Prostate gland (tissue), 2 donors: ENCODE results near the gene IGF2. TPM values are rescaled to one million over a fixed set of nuclear protein-coding genes. Genes with fewer than 3 reads are reported as not detected.

Source experiments
- DNase-seq: peaks from one replicate; pipeline ENCODE4 v3.0.0-alpha.2; 2019; ENCODE audit warnings: low spot score
- H3K27ac ChIP-seq, 2 donors: fragments of 200-600 bp; sonication (generic); 2 replicates each; pipeline ENCODE4 v1.5.1; 2017 to 2019
- H3K27me3 ChIP-seq: fragments of 200-600 bp; sonication (generic); replicated peaks from 2 replicates; pipeline ENCODE4 v1.5.1; 2019; ENCODE audit not compliant: insufficient read depth
- H3K36me3 ChIP-seq, 2 donors: fragments of 200-600 bp; sonication (generic); 1 replicate in 1 of 2; 2 replicates in 1 of 2; pipeline versions ENCODE4 v1.5.1 to v1.8.1; 2017 to 2019
- H3K4me1 ChIP-seq: fragments of 200-600 bp; sonication (generic); replicated peaks from 2 replicates; pipeline ENCODE4 v1.5.1; 2019
- H3K4me3 ChIP-seq, 2 donors: fragments of 200-600 bp; sonication (generic); 2 replicates each; pipeline ENCODE4 v1.5.1; 2017 to 2019
- H3K9me3 ChIP-seq: fragments of 200-600 bp; sonication (generic); 2 replicates; pipeline ENCODE4 v1.5.1; 2017
- POLR2A ChIP-seq: fragments of 450-650 bp; IDR thresholded peaks from one replicate; pipeline ENCODE4 v1.6.1; 2016; ENCODE audit warnings: antibody characterized with exemption, mild to moderate bottlenecking
- POLR2AphosphoS5 ChIP-seq: sonication (generic); formaldehyde crosslinking; IDR thresholded peaks from one replicate; pipeline ENCODE4 v1.6.1; 2017; ENCODE audit warnings: antibody characterized with exemption
- WGBS: methylation state at CpG from one replicate; pipeline ENCODE4 v1.1.5; 2018; 5-methylcytosine and 5-hydroxymethylcytosine counted together
- intact Hi-C: fragments of 100-400 bp; cut with DNase I; formaldehyde crosslinking; loops from one replicate; pipeline ENCODE4 v1.14.2; 2022
- total RNA-seq, 2 donors: library from RNA; depleted of rRNA; stranded (reverse); fragments of >200 nt; gene quantifications; one replicate each; pipeline ENCODE4 v1.1.0, GENCODE V29; 2016
- TF ChIP-seq, protein P1 (sequence below), 4 experiments: fragments of 200-600 bp in 2 of 4; fragments of 450-650 bp in 2 of 4; sonication (generic) in 2 of 4; IDR thresholded peaks; 1 replicate in 3 of 4; 2 replicates in 1 of 4; pipeline ENCODE4 v1.5.1; 2016 to 2019; ENCODE audit warnings: antibody characterized with exemption in 4 of 4, mild to moderate bottlenecking in 2 of 4, moderate library complexity in 2 of 4

Gene IGF2
- total RNA-seq, 2 donors from 2014 or later, result 4.1 to 80.7 TPM

DNA sequence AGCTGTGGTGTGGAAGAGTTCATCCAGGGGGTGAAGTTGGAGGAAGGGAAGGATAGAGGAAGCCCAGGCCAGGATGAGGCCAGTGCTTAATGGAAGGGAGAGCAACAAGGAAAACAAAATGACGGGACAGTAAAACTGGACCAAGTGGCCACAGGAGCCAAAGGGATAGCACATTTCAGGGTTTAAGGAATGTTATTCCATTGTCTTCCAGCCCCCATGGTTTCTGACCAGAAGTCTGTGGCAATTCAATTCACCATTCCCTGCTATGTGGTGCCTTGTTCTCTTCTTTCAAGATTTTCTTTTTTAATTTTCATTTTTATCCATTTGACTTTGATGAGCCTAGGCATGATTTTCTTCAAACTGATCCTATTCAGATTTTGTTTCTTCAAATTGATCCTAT, 22.5 kb downstream of the IGF2 start:
- DNase-seq, result no peak
- WGBS, result 96% methylated on average over 1 of the region's 1 CpG
- Histone ChIP-seq H3K4me1 (no peaks in the 10 kb centered on the region), H3K9me3 (no peaks in the 10 kb centered on the region), H3K4me3 (no peak overlapping the region), H3K36me3 (no peaks in the 10 kb centered on the region), H3K27ac (no peak overlapping the region), H3K27me3 (peaks cover 3% of the 10 kb centered on the region)
- TF ChIP-seq POLR2AphosphoS5, result no peak
- TF ChIP-seq, protein P1, sequence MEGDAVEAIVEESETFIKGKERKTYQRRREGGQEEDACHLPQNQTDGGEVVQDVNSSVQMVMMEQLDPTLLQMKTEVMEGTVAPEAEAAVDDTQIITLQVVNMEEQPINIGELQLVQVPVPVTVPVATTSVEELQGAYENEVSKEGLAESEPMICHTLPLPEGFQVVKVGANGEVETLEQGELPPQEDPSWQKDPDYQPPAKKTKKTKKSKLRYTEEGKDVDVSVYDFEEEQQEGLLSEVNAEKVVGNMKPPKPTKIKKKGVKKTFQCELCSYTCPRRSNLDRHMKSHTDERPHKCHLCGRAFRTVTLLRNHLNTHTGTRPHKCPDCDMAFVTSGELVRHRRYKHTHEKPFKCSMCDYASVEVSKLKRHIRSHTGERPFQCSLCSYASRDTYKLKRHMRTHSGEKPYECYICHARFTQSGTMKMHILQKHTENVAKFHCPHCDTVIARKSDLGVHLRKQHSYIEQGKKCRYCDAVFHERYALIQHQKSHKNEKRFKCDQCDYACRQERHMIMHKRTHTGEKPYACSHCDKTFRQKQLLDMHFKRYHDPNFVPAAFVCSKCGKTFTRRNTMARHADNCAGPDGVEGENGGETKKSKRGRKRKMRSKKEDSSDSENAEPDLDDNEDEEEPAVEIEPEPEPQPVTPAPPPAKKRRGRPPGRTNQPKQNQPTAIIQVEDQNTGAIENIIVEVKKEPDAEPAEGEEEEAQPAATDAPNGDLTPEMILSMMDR (IDR thresholded peaks at IDR 0.05), result no peak
- no peak for TF ChIP-seq POLR2A
- intact Hi-C loops, result no loop called here

DNA sequence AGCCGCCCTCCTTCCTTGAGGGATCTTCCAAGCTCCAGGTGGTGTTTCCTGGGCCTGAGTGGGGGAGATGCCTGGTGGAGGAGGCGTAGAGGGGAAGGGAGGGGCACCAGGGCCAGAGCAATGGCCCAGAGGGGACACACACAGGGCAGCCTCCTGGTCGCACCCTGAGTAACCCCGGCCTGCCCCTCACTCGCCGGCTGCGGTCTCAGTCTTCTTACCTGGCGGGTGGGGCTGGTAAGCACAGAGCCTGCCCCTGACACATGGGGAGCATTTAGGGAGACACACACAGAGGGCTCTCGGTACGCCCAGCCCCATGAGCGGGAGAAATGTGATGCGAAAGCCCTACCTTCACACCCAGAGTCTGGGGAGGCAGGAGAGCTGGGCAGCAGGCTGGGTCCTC, 23.9 kb downstream of the IGF2 start:
- intact Hi-C loops, result no loop called here
- no peaks in the 10 kb centered on the region for H3K4me1 ChIP-seq
- H3K27ac ChIP-seq, result no peak overlapping the region
- H3K9me3 ChIP-seq, result no peaks in the 10 kb centered on the region
- no peaks in the 10 kb centered on the region for H3K27me3 ChIP-seq
- no peak overlapping the region for H3K4me3 ChIP-seq
- WGBS, result 93% methylated on average over 12 of the region's 12 CpGs
- no peaks in the 10 kb centered on the region for H3K36me3 ChIP-seq
- TF ChIP-seq POLR2A, result no peak
- no peak for TF ChIP-seq POLR2AphosphoS5
- TF ChIP-seq, protein P1 (IDR thresholded peaks at IDR 0.05), result no peak
- no peak for DNase-seq

DNA sequence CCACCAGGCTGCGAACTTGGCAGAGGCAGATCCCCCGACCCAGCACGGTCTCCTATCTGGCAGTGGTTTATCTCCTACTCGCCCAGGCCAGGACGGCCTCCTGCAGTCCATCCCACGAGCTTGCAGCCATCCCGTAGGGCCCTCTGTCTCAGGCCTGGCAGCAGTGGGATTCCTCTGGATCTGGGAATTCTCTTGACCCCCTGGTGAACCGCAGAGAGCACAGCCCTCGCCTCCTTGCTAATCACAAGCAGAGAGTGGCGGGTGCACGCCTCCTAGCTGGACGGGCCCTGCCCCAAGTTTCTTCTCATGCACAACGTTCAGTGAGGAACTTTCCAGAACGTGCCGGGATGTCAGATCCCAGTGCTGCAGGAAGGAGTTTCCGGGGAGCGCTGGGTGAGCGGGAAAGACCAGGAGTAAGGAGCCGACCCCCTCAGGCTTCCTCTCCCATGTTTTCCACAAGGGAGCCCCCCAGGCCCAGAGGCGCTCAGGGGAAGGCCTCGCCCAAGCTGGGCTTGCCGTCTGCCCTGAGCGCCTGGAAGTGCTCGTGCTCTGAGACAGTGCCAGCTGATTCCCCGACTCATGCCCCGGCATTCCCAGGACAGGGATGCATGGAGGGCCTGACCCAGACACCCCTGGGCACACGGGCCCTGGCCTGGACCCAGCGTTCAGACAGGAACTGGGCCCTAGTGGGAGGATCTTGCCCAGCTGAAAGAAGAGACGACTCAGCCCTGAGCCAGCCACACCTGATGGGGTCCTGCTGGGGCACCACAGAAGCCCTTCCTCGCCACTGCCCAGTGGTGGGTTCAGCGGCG, 24.6 kb downstream of the IGF2 start:
- no peak overlapping the region for H3K27ac ChIP-seq
- H3K4me3 ChIP-seq, result no peak overlapping the region
- DNase-seq, result no peak
- H3K4me1 ChIP-seq, result no peaks in the 10 kb centered on the region
- H3K9me3 ChIP-seq, result no peaks in the 10 kb centered on the region
- no peaks in the 10 kb centered on the region for H3K36me3 ChIP-seq
- TF ChIP-seq POLR2AphosphoS5 (no peak), POLR2A (no peak)
- TF ChIP-seq, protein P1 (IDR thresholded peaks at IDR 0.05), result no peak
- no peaks in the 10 kb centered on the region for H3K27me3 ChIP-seq
- intact Hi-C loops, result no loop called here
- 89% methylated on average over 32 of the region's 32 CpGs for WGBS

DNA sequence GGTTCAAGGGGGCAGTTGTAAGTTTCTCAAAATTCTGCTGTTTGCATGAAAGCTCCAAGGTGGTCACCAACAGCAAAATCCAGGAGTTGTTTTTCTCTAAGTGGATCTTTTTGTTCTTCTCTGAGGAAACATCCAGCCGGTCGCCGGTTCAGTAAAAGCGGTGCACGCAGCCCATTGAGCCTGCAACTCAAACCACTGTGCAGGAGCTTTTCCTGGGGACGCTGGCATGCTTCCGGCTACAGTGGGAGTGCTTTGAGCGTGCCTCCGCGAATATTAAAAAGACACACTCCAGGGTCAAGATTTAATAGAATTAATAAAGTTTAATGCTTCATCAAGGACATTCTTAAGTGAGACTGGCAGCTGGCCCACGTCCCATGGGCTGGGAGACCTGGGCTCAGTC, 25.4 kb downstream of the IGF2 start:
- WGBS, result 64% methylated on average over 11 of the region's 11 CpGs
- no peaks in the 10 kb centered on the region for H3K4me1 ChIP-seq

DNA sequence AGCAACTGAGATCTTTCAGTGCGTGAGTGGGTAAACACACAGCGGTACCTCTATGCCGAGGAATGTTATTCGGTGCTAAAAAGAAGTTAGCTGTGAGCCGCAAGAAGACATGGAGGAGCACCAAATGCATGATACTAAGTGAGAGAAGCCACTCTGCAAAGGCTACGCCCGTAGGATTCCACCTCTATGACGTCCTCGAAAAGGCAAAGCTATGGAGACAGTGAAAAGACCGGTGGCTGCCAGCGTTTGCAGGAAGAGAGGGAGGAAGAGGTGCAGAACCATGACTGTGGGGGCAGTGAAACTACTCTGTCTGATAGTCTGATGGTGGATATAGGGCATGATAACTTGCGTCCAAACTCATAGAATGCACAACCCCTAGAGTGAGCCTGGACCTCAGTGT, 28.7 kb downstream of the IGF2 start:
- intact Hi-C loops, result no loop called here
- Histone ChIP-seq H3K27ac (no peak overlapping the region), H3K36me3 (no peaks in the 10 kb centered on the region), H3K4me1 (no peaks in the 10 kb centered on the region), H3K27me3 (no peaks in the 10 kb centered on the region), H3K4me3 (no peak overlapping the region), H3K9me3 (no peaks in the 10 kb centered on the region)
- TF ChIP-seq POLR2AphosphoS5 (no peak), POLR2A (no peak)
- TF ChIP-seq, protein P1 (IDR thresholded peaks at IDR 0.05), result no peak
- no peak for DNase-seq
- WGBS, result 64% methylated on average over 12 of the region's 12 CpGs

More for the DNA sequence above, 25.4 kb downstream of the IGF2 start:
- Histone ChIP-seq H3K27me3 (no peaks in the 10 kb centered on the region), H3K27ac (no peak overlapping the region), H3K36me3 (no peaks in the 10 kb centered on the region), H3K4me3 (no peak overlapping the region), H3K9me3 (no peaks in the 10 kb centered on the region)
- TF ChIP-seq POLR2AphosphoS5, result no peak
- DNase-seq, result no peak
- intact Hi-C loops, result no loop called here
